HG03469 (cell line): ENCODE measurements around the gene FMO1.
"Not testable (repeated sequence)": the region's sequence is repeated elsewhere in the genome, so short reads cannot be mapped to it uniquely, and the experiment has no call there.

ENCODE experiments used
- ATAC-seq: cut with Tn5 transposase; IDR thresholded peaks from one replicate; pipeline ENCODE4 v1.9.1; 2021; ENCODE audit warnings: mild to moderate bottlenecking, moderate library complexity, moderate number of reproducible peaks; ENCODE audit not compliant: unreplicated experiment

Gene FMO1

GRCh38 chr1:171231326-171231725 is 17.0 kb upstream of the FMO1 start:
- no peak for ATAC-seq

DNA sequence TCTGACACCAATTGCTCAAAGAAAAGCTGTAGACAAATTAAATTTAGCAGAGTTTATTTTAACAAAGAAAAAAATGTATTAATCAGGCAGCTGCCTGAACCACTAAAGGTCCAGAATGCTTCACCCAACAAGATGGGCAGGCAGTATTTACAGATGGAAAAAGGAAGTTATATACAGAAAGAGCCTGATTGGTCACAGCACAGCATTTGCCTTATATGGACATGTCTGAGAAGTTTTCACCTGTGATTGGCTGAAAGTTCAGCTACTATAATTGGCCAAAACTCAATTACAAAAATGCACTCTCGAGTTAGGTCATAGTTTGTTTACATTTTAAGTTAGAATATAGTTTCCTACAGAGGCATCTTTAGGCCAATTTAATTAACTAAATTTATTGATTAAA is 15.1 kb upstream of the FMO1 start:
- no peak for ATAC-seq

- not testable (repeated sequence) for ATAC-seq
These were observed 12.1 kb upstream of the FMO1 start for GRCh38 chr1:171236231-171236630.

DNA sequence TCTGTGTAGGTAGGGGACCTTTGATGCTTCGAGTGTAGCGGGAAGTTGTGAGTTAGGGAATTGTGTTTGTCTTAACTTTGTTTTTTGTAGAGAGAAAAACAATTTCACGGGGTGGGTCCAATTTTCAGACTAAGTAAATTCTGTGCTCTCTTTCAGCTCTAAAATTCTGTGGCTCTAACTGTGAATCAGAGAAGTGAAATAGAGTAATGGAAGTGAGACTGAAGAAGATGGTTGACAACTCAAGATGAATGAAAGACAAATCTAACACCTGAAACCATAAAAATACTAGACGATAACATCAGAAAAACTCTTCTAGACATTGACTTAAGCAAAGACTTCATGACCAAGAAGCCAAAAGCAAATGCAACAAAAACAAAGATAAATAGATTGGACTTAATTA is 4.4 kb upstream of the FMO1 start:
- no peak for ATAC-seq

GRCh38 chr1:171245458-171246064 is 2.7 kb upstream of the FMO1 start:
- peak; percentile 77 for ATAC-seq

DNA sequence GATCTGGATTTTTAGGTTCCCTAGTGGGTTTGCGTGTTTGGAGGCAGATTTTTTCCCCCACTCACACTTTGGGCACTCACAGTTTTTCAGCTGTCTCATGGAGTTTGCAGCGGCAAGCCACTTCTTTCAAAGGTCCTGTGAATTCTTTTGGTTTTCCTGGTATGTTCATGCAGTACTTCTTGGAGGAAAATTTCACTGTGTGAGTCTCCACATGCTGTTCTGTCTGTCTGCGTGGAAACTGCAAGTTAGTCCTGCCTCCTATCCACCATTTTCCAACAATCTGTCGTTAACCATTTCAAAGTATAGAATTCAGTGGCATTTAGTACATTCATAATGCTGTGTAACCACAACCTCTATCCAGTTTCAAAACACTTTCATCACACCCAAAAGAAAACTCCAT is 793 bp upstream of the FMO1 start:
- ATAC-seq = no peak

DNA sequence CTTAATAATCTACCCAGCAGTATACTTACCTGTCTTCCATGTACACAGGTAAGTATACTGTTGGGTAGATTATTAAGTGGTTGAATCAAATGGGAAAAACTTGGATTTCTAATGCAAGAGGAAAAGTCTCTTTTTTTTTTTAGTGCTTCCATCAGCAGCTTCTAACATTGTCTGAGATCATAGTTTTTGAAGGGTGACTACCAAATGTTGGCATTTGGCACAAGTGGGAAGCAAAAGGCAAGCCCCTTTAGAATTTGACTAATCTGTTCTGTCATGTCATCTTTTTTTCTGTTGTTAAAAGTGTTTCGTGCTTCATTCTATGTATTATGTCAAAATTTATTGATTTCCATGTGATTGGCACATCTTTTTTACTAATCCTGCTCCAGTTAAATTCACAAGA is 547 bp downstream of the FMO1 start:
- ATAC-seq = no peak

GRCh38 chr1:171250263-171250662 is 2.0 kb downstream of the FMO1 start:
- no peak for ATAC-seq

GRCh38 chr1:171251042-171251951 is 3.0 kb downstream of the FMO1 start:
- ATAC-seq = no peak

- ATAC-seq = no peak
These were observed 3.6 kb downstream of the FMO1 start for GRCh38 chr1:171251952-171252300.

DNA sequence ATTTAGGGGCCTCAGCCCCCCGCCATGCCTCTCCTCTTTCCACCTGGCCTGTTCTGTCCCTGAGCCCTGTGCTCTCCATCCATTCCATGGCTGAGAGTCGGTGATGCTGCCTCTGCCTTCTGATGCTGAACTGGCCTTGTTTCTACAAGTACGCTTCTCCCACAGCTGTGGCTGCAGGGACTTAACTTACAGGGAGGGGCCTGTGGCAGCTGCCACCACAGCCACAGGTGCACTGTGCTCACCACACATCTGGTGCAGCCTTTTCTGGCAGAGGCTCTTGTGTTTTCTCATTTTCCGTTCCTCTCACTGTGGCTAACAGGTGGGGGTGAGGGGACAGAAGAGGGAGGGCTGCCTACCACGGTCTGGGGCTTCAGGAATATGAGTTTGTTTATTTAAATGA is 4.2 kb downstream of the FMO1 start:
- peak; percentile 80 for ATAC-seq

GRCh38 chr1:171254859-171255258 is 6.6 kb downstream of the FMO1 start:
- ATAC-seq = no peak

- ATAC-seq = no peak
These were observed 8.8 kb downstream of the FMO1 start for GRCh38 chr1:171256940-171257606.

- no peak for ATAC-seq
These were observed 9.3 kb downstream of the FMO1 start for GRCh38 chr1:171257607-171258076.

GRCh38 chr1:171258429-171258828 is 10.1 kb downstream of the FMO1 start:
- no peak for ATAC-seq

- no peak for ATAC-seq
These were observed 10.6 kb downstream of the FMO1 start for GRCh38 chr1:171258943-171259342.

DNA sequence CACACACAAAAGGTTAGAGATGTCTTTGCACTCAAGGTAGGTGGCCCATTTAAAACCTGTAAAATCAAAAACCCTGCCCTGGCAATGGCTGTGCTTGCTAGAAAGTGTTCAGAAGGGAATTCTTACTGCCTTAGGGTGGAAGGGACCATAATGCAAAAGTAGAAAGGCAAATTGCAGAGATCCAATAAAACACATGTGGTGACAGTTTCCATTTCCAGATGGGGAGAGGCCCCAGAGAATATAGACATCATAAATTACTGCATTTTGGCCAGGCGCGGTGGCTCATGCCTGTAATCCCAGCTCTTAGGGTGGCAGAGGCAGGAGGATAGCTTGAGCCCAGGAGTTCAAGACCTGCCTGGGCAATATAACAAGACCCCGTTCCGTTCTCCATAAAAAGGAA is 13.0 kb downstream of the FMO1 start:
- ATAC-seq = no peak

- ATAC-seq = no peak
These were observed 15.6 kb downstream of the FMO1 start for GRCh38 chr1:171263901-171264300.

DNA sequence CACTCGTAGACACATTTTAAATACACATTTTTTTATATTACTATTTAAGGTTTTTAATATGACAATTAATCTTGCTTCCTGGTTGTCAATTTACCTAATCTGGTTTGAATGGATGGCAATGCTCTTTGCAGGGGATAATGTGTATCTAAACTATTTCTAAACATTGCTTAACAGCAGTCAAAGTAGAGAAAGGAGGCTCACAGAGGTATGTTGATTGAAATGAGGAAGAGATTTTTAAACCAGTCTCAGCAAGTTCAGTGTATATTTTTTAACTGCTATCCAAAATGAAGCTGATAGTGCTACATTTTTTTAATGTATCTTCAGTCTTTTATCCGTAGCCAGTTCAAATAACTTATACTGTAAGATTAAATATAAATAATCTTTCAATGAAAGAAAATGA is 17.4 kb downstream of the FMO1 start:
- ATAC-seq = no peak

DNA sequence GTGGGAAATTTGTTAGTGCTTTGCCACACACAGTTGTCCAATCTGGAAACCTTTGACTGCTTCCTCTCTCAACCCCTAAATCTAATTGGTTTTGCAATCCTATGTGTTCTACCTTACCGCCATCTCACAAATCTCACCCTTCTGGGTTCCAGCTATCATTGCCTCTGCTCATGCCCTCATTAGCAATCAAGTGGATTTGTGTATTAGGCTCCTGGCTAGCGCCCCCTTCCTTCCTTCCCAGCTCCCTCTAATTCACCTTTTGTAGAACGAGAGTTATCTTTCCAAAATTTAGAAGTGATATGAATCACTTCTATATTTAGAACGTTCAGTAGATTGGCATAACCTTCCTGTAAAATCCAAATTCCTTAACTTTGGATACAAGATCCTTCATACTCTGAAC is 18.6 kb downstream of the FMO1 start:
- no peak for ATAC-seq

- no peak for ATAC-seq
These were observed 19.1 kb downstream of the FMO1 start for GRCh38 chr1:171267391-171267790.

DNA sequence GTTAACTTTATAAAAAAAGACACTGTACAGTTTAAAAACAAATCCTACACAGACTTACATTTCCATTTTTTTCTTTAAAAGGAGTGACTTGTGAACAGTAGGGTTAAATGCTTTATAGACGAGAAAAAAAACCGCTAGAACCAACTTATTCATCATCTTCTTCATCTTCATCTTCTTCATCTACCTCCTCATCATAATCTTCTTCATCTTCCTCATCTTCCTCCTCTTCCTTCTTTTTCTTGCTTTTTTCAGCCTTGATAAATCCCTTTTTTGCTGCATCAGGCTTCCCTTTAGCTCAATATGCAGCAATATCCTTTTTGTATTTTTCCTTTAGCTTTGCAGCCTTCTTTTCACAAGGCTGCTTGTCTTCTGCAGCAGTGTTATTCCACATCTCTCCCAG is 22.5 kb downstream of the FMO1 start:
- no peak for ATAC-seq
